Stomach (tissue), 4 donors: ENCODE data around the gene RCOR1.

Experiments used
- CTCF ChIP-seq, 7 experiments: fragments of 450-650 bp in 4 of 7; fragments of 200-600 bp in 3 of 7; sonication (generic) in 3 of 7; IDR thresholded peaks; one replicate each; pipeline ENCODE4 v1.5.1; 2016 to 2019; ENCODE audit warnings: antibody characterized with exemption in 7 of 7, control low read depth in 2 of 7, mild to moderate bottlenecking in 1 of 7
- EP300 ChIP-seq: sonication (generic); formaldehyde crosslinking; IDR thresholded peaks from one replicate; pipeline ENCODE4 v1.6.1; 2017; ENCODE audit warnings: antibody characterized with exemption
- POLR2A ChIP-seq, 4 donors: fragments of 450-650 bp; IDR thresholded peaks; one replicate each; pipeline ENCODE4 v1.6.1; 2016; ENCODE audit warnings: antibody characterized with exemption in 4 of 4, control low read depth in 2 of 4, mild to moderate bottlenecking in 1 of 4, moderate library complexity in 1 of 4
- POLR2AphosphoS5 ChIP-seq, 3 donors: sonication (generic); formaldehyde crosslinking; IDR thresholded peaks; one replicate each; pipeline ENCODE4 v1.6.1; 2016; ENCODE audit warnings: antibody characterized with exemption in 3 of 3

GRCh38 chr14:102746634-102747438 lies 154.4 kb downstream of the RCOR1 start:
- no peak for TF ChIP-seq EP300
- TF ChIP-seq CTCF (IDR thresholded peaks at IDR 0.05) = no peak
- TF ChIP-seq POLR2AphosphoS5 (IDR thresholded peaks at IDR 0.05) = no peak
- no peak for TF ChIP-seq POLR2A (IDR thresholded peaks at IDR 0.05)
